HL-60/S4 treated with retinoic acid at 250 ng/mL for 4 days and 3 days (cell line): Measurements from ENCODE around the gene LRP5.
"Not testable (repeated sequence)": the region's sequence is repeated elsewhere in the genome, so short reads cannot be mapped to it uniquely, and the experiment has no call there.

Experiments
- in situ Hi-C: fragments of 300-500 bp; cut with MboI; formaldehyde crosslinking; loops from 2 replicates; pipeline ENCODE4 v1.7.0; 2022; ENCODE audit warnings: low sequenced_read_pairs

LRP5 gene

DNA sequence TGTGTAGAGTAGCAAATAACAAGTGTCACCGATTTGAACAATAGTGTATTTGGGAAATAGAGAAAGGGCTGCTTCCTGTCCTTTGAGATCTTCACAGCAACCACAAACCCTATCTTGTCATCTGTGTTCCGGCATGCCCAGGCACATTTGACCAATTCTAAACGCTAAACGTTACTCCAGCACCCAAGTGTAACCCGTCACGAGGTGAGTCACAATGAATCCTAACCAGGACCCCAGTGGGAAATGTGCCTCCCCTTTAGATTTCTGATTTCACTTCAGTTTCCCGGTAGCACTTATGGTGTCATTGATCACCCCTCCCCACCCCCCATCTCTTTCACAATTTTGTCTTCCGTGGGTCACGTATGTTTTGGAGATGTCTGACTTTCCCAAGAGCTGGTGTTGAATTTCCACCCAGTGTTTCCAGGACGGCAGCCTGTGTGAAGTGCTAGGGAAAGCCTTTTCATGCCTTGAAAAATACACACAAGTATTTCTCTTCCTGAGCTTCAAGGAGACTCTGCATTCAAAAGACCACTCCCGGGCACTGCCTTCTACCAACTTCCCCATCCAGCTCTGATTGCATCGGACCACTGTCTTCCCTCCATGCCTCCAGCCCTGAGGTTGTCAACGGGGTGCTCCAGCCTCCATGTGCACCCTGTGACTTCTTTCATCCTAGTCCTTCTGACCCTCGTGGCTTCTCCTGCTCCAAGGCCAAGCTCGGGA is 30.1 kb upstream of the LRP5 start:
- in situ Hi-C loops = no loop called here

DNA sequence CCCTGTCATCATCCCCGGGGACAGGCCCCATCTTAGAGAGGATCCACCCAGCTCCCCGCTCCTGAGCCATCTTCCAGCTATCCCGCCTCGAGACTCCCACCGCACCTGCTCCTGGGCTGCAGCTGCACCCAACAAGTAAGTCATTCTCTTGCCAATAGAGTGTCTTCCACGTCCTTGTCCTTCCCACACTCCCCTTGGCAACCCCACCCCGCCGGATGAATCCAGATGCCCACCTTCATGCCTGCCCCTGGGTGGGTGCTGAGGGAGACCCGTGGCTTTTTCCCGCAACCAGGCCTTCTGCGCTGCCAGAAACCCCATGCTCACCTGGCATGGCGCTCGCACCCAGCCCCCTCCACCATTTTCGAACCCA is 29.5 kb upstream of the LRP5 start:
- in situ Hi-C loops = no loop called here

DNA sequence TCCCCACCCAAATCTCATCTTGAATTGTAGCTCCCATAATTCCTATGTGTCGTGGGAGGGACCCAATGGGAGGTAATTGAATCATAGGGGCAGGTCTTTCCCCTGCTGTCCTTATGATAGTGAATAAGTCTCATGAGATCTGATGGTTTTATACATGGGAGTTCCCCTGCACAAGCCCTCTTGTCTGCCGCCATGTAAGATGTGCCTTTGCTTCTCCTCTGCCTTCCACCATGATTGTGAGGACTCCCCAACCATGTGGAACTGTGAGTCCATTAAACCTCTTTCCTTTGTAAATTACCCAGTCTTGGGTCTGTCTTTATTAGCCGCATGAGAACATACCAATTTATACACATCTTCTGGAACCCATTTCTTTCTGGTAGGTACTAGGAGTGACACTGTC is 27.8 kb upstream of the LRP5 start:
- in situ Hi-C loops = not testable (repeated sequence)

DNA sequence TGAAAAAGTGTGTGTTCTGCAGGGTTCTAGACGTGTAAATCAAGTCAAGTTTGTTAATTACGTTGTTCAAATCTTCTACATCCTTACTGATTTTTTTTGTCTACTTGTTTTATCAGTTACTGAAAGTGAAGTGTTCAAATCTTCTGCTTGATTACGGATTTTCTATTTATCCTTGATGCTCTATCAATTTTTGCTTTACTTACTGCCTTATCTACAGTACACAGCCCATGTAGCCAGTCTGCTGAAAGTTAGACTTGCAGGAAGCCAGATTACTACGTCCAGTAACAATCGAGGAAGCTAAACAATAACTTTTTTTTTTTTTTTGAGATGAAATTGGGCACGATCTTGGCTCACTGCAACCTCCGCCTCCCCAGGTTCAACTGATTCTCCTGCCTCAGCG is 25.0 kb upstream of the LRP5 start:
- in situ Hi-C loops = no loop called here

DNA sequence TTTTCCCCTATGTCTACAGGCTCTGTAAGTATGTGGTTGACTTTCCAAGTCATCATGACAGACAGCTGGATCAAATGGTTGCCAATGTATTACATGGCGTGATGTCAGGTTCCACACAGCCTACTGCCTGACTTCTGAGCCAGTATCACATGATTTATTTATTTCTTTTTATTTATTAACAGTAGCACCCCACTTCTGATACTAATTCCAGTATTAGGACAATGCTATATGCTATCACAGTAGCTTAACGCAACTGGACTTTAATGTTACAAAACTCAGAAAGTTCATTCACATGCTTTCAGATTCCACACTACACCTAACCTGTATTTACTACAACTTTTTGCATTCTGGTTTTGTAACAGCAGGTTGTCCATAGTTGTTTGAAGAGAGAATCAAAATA is 22.9 kb upstream of the LRP5 start:
- in situ Hi-C loops = no loop called here

GRCh38 chr11:68293708-68294107 is 18.7 kb upstream of the LRP5 start:
- in situ Hi-C loops = no loop called here

GRCh38 chr11:68295271-68295670 is 17.1 kb upstream of the LRP5 start:
- in situ Hi-C loops = no loop called here

DNA sequence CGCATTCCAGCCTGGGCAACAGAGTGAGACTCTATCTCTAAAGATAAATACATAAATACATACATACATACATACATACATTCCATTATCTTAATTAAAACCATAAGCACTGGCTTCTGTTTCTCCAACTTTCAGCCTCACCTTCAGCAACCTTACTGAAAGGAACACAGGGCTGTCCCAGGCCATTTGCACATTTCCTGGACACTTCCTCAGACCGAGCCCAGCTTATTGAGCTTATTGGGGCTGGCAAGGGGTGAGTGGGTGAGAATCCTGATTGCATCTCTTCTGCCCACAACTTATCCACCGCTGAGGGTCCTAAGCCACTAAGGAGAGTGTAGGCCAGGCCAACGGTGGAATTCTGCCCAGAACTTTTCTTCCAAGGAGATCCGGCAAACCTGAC is 16.5 kb upstream of the LRP5 start:
- in situ Hi-C loops = no loop called here

- in situ Hi-C loops = no loop called here
These were observed 15.9 kb upstream of the LRP5 start for GRCh38 chr11:68296344-68297051.

GRCh38 chr11:68297052-68297378 is 15.4 kb upstream of the LRP5 start:
- in situ Hi-C loops = no loop called here

GRCh38 chr11:68297494-68297811 is 14.9 kb upstream of the LRP5 start:
- in situ Hi-C loops = no loop called here

DNA sequence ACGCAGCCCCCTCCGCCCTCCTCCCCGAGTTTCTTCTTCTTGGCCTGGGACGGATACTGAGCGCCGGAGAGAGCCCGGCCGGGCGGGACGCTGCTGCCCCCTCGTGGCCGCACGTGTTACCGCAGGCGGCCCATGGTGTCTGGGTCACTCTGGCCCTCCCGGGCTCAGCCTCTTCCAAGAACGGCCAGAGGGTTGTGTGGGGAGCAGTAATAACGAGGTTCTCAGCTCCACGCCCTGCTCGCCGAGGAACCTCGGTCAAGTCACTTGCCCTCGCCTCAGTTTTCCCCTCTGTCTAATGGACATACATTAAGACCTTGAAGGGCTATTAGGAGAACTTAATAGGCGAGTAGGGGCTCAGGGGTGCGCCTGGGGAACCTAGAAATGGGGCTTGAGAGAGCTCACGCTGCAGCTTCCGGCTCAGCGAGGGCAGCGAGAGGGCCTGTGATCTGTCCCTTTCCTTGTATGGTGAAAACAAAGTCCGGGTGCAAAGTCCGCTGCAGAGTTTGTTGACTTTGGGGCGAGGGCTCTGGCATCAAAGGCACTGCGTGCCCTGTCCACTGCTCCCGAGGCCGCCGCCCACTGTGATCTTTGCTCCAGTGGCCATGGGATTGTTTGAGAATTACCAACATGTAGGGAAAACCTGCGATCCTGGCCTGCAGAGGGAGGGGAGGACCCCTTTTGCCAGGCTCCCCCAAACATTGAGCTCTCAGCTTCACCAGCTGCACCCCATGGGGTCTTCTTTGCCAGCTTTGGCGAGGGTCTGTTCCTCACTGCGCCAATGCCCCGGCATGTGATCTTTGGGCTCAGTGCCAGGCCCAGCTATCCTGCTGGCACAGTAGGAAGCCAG is 14.4 kb upstream of the LRP5 start:
- in situ Hi-C loops = no loop called here

DNA sequence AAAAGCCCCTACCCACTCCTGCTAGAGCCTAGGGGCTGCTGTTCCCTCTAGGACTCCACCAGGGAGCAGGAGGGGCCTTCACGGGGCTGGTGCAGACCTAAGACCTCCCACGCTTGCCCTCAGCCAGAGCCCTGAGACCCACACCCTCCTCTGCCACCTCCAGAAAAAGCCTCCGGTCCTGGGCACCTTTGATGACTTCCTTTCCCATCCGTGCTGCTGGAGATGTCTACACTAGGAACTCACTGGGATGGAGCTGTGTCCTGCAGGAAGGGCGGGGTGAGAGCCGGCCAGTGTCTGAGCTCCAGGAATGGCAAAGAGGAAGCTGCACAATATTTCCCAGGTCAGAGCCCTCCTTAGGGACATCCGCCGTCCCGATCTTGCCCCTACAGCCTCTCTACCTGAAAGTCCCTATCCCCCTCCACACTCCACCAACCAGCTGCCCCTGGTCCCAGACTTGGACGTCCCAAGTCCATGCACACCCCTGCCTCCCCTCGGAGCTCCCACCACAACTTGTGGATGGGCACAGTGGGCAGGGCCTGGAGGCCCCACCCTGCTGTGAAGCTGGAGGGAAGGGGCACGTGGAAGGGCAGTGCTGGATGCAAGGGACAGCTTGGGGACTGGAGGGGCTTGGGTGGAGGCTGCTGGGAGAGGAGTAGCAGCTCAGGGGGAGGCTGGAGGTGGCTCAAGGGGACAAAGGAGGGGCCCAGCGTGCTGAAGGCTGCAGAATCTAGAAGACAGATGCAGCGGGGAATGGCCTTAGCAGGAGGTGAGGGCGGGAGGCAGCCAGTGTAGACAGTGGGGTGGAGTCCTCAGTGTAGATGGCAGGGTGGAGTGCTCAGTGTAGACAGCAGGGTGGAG is 13.5 kb upstream of the LRP5 start:
- in situ Hi-C loops = no loop called here

DNA sequence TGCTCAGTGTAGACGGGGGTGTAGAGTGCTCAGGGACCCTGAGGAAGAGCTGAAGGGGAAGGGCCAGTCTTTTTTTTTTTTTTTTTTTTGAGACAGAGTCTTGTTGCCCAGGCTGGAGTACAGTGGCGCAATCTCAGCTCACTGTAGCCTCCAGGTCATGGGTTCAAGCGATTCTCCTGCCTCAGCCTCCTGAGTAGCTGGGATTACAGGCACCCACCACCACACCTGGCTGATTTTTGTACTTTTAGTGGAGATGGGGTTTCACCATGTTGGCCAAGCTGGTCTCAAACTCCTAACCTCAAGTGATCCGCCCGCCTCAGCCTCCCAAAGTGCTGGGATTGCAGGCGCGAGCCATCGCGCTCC is 12.9 kb upstream of the LRP5 start:
- in situ Hi-C loops = not testable (repeated sequence)

- in situ Hi-C loops = no loop called here
These were observed 12.1 kb upstream of the LRP5 start for GRCh38 chr11:68300076-68300830.

DNA sequence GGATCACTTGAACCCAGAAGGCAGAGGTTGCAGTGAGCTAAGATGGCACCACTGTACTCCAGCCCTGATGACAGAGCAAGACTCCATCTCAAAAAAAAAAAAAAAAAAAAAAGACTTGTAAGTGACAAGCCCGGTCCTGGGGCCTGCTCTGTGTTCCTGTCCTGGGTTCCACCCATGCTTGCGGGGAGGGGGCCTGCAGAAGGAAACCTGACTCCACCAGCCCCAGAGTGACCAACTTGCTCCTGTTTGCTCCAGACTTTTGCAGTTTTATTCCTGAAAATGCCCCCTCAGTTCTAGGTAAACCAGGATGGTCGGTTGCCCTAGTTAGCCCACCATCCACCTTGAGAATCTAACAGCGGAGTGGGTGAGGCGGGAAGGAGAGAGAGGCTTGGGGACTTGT is 10.1 kb upstream of the LRP5 start:
- in situ Hi-C loops = no loop called here

DNA sequence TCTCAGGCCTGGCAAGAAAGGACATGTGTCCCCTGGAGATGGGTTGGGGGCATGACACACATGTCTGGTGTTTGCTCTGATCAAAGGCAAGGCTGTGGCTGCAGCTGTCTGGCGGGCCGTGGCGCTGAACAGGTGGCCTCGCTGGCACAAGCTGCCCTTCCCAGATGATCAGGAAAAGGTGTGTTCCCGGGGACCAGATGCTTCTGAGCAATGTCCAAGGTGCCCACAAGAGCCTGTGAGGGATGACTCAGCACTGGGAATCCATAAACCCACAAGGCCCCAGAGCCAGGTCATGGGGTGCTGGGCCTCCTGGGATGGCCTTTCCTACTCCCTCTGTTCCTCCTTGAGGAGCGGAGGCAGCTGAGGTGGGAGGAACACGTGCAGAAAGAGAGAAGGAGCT is 9.7 kb upstream of the LRP5 start:
- in situ Hi-C loops = no loop called here

- in situ Hi-C loops = no loop called here
These were observed 9.3 kb upstream of the LRP5 start for GRCh38 chr11:68303083-68303482.

DNA sequence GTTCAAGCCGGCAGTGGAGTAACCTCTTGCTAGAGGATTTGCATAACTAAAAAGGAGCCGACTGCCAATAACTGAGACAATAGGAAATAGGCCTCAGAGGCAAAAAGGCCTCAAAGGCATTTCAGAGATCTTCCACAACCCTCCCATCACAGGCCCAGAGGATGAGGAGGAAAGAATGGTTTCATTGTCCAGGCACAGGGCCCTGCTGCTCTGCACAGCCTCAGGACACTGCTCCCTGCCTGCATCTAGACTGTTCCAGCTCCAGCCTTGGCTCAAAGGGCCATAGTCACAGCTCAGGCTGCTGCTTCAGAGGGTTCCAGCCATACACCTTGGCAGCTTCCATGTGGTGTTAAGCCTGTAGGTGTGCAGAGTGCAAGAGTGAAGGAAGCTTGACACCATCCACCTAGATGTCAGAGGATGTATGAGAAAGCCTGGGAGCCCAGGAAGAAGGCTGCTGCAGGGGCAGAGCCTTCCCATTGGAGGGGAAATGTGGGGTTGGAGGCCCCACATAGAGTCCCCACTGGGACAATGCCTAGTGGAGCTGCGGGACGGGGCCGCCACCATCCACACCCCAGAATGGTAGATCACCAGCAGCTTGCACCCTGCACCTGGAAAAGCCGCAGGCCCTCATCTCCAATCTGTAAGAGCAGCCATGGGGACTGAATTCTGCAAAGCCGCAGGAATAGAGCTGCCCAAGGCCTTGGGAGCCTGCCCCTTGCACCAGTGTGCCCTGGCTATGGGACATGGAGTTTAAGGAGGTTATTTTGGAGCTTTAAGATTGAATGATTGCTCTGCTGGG is 8.2 kb upstream of the LRP5 start:
- in situ Hi-C loops = no loop called here

DNA sequence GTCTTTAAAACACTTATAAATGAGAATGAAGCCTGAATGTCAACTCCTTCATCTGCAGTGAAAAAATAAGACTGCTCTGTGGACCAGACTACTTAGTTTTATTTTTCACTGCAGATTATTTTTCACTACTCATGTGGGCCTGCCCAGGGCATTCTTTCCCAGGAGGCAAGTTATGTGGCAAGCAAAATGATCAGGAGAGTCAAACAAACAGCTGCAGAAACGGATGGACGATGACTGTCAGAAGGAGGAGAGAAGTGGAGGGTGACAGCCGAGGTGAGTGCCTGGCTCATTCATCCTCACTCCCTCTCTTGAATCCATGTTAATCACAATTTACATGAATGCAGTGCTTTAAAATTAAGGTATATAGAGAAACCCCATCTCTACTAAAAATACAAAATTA is 5.8 kb upstream of the LRP5 start:
- in situ Hi-C loops = no loop called here
